Hepatocyte (in vitro differentiated cells): ENCODE results near the gene ISM2.

Experiments
- EZH2 ChIP-seq: fragments of 200-600 bp; sonication (generic); IDR thresholded peaks from 2 replicates; pipeline ENCODE4 v1.6.1; 2016; ENCODE audit warnings: antibody characterized with exemption, mild to moderate bottlenecking, borderline replicate concordance
- TF ChIP-seq, protein P1 (sequence below): fragments of 200-600 bp; sonication (generic); IDR thresholded peaks from 2 replicates; pipeline ENCODE4 v1.5.1; 2016; ENCODE audit warnings: antibody characterized with exemption, mild to moderate bottlenecking; ENCODE audit not compliant: poor library complexity

- TF ChIP-seq EZH2, result peak; percentile 70
- TF ChIP-seq, protein P1, sequence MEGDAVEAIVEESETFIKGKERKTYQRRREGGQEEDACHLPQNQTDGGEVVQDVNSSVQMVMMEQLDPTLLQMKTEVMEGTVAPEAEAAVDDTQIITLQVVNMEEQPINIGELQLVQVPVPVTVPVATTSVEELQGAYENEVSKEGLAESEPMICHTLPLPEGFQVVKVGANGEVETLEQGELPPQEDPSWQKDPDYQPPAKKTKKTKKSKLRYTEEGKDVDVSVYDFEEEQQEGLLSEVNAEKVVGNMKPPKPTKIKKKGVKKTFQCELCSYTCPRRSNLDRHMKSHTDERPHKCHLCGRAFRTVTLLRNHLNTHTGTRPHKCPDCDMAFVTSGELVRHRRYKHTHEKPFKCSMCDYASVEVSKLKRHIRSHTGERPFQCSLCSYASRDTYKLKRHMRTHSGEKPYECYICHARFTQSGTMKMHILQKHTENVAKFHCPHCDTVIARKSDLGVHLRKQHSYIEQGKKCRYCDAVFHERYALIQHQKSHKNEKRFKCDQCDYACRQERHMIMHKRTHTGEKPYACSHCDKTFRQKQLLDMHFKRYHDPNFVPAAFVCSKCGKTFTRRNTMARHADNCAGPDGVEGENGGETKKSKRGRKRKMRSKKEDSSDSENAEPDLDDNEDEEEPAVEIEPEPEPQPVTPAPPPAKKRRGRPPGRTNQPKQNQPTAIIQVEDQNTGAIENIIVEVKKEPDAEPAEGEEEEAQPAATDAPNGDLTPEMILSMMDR, result no peak
These were observed 440 bp upstream of the ISM2 start for GRCh38 chr14:77498984-77499527.
